Measurements from ENCODE around the gene LAMTOR4.

The LAMTOR4 gene

GRCh38 chr7:100154651-100155491 is 6.2 kb downstream of the LAMTOR4 start:
- no peak for DNase-seq

- DNase-seq: no peak
These were observed 7.0 kb downstream of the LAMTOR4 start for GRCh38 chr7:100155553-100156317.

- no peak for DNase-seq
These were observed 7.8 kb downstream of the LAMTOR4 start for GRCh38 chr7:100156331-100157068.

- no peak for DNase-seq
These were observed 8.3 kb downstream of the LAMTOR4 start for GRCh38 chr7:100157069-100157333.

GRCh38 chr7:100157334-100158228 is 8.9 kb downstream of the LAMTOR4 start:
- no peak for DNase-seq

GRCh38 chr7:100158229-100159098 is 9.7 kb downstream of the LAMTOR4 start, which contains the start of gene TRAPPC14:
TSS of gene TRAPPC14 (minus strand) at chr7:100158723. CDS start at chr7:100158499, 224 bp downstream.
- peak; percentile 77 to 91 (median 85) for DNase-seq

GRCh38 chr7:100159099-100159623 is 10.4 kb downstream of the LAMTOR4 start:
- DNase-seq: no peak

GRCh38 chr7:100160067-100160466 is 11.3 kb downstream of the LAMTOR4 start:
- DNase-seq: no peak

- DNase-seq: no peak
These were observed 14.4 kb downstream of the LAMTOR4 start for GRCh38 chr7:100163006-100163531.

- DNase-seq: no peak
These were observed 15.2 kb downstream of the LAMTOR4 start for GRCh38 chr7:100163871-100164270.

- peak in 1 of 4 experiments; percentile 24 for DNase-seq
These were observed 17.7 kb downstream of the LAMTOR4 start for GRCh38 chr7:100166317-100166940.

- no peak for DNase-seq
These were observed 18.5 kb downstream of the LAMTOR4 start for GRCh38 chr7:100166970-100167911.

GRCh38 chr7:100167912-100168323 is 19.2 kb downstream of the LAMTOR4 start:
- DNase-seq: no peak

- DNase-seq: no peak
These were observed 20.6 kb downstream of the LAMTOR4 start for GRCh38 chr7:100169147-100169850.

GRCh38 chr7:100170101-100170897 is 21.6 kb downstream of the LAMTOR4 start:
- no peak for DNase-seq

GRCh38 chr7:100171087-100171681 is 22.5 kb downstream of the LAMTOR4 start:
- no peak for DNase-seq

- no peak for DNase-seq
These were observed 23.1 kb downstream of the LAMTOR4 start for GRCh38 chr7:100171840-100172239.

Data from activated CD4-positive, CD25-positive, alpha-beta regulatory T cell (primary cell).